HG03558 (cell line): ENCODE measurements around the gene TCL1B.

Experiments
- ATAC-seq: cut with Tn5 transposase; IDR thresholded peaks from one replicate; pipeline ENCODE4 v1.9.1; 2021; ENCODE audit warnings: moderate number of reproducible peaks; ENCODE audit not compliant: unreplicated experiment; ENCODE audit errors: extremely low read depth

The TCL1B gene

DNA sequence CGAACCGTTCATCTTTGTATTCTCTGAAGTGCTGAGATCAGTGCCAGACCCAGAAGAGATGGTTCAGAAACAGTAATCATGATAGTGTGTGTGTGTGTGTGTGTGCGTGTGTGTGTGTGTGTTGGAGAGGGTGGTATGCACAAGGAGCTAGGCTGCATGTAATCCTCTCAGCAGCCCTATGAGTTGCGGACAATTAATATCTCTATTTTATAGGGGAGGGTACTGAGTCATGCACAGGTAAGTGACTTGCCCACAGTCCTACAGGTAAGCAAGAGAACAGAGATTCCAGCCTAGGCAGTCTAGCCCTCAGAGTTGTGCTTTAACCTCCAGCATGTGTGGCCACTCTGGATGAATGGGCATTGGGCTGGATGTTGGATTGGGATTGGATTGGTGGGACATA, 55.6 kb downstream of the TCL1B start:
- no peak for ATAC-seq
